Loucy (cell line): Measurements from ENCODE around the gene PSME2.

Source experiments
- H2AFZ ChIP-seq: fragments of 200-600 bp; sonication (generic); 2 replicates; pipeline ENCODE4 v1.6.0; 2016; ENCODE audit warnings: antibody characterized with exemption, mild to moderate bottlenecking, low read length, moderate library complexity
- H3F3A ChIP-seq: fragments of 200-600 bp; 2 replicates; pipeline ENCODE4 v1.6.0; 2016; ENCODE audit warnings: antibody characterized with exemption, low read depth, mild to moderate bottlenecking
- H3K27me3 ChIP-seq: fragments of 200-600 bp; sonication (generic); 2 replicates; pipeline ENCODE4 v1.6.1; 2014; ENCODE audit warnings: low read length, mild to moderate bottlenecking; ENCODE audit not compliant: insufficient read depth, poor library complexity, severe bottlenecking
- H3K36me3 ChIP-seq: fragments of 200-600 bp; sonication (generic); 2 replicates; pipeline ENCODE4 v1.6.1; 2016; ENCODE audit warnings: low read length; ENCODE audit not compliant: insufficient read depth
- H3K4me1 ChIP-seq: fragments of 200-600 bp; sonication (generic); 2 replicates; pipeline ENCODE4 v1.5.1; 2014; ENCODE audit warnings: low read length, mild to moderate bottlenecking; ENCODE audit not compliant: insufficient read depth, poor library complexity, severe bottlenecking
- H3K4me2 ChIP-seq: fragments of 200-600 bp; sonication (generic); 2 replicates; pipeline ENCODE4 v1.6.0; 2014; ENCODE audit warnings: antibody characterized with exemption, low read length, low read depth, mild to moderate bottlenecking; ENCODE audit not compliant: poor library complexity, severe bottlenecking
- H3K4me3 ChIP-seq: fragments of 200-600 bp; sonication (generic); 2 replicates; pipeline ENCODE4 v1.5.1; 2014; ENCODE audit warnings: low read length, mild to moderate bottlenecking, mixed read lengths; ENCODE audit not compliant: poor library complexity, severe bottlenecking
- H3K79me2 ChIP-seq: fragments of 200-600 bp; sonication (generic); 2 replicates; pipeline ENCODE4 v1.6.1; 2014; ENCODE audit warnings: low read length; ENCODE audit not compliant: insufficient read depth
- H3K9ac ChIP-seq: fragments of 200-600 bp; sonication (generic); 2 replicates; pipeline ENCODE4 v1.6.0; 2014; ENCODE audit warnings: mild to moderate bottlenecking, low read depth, low read length, moderate library complexity; ENCODE audit not compliant: poor library complexity, severe bottlenecking
- H3K9me2 ChIP-seq: fragments of 200-600 bp; sonication (generic); replicated peaks from 2 replicates; pipeline ENCODE4 v1.6.1; 2016; ENCODE audit warnings: low read depth, low read length, mixed read lengths
- H3K9me3 ChIP-seq: fragments of 200-600 bp; sonication (generic); 2 replicates; pipeline ENCODE4 v1.6.1; 2014; ENCODE audit warnings: mild to moderate bottlenecking, antibody characterized with exemption, low read length, low read depth; ENCODE audit not compliant: insufficient read depth
- H4K20me1 ChIP-seq: fragments of 200-600 bp; sonication (generic); 2 replicates; pipeline ENCODE4 v1.6.0; 2014; ENCODE audit warnings: antibody characterized with exemption, low read length, mild to moderate bottlenecking; ENCODE audit not compliant: insufficient read depth, poor library complexity, severe bottlenecking
- EZH2phosphoT487 ChIP-seq: fragments of 200-600 bp; IDR thresholded peaks from 2 replicates; pipeline ENCODE4 v1.6.1; 2018; ENCODE audit warnings: antibody characterized with exemption, mild to moderate bottlenecking, moderate library complexity, borderline replicate concordance
- TF ChIP-seq, protein P1 (sequence below): fragments of 200-600 bp; sonication (generic); conservative IDR thresholded peaks from 2 replicates; pipeline ENCODE4 v1.5.1; 2014; ENCODE audit warnings: mild to moderate bottlenecking, antibody characterized with exemption, low read length

Gene PSME2

DNA sequence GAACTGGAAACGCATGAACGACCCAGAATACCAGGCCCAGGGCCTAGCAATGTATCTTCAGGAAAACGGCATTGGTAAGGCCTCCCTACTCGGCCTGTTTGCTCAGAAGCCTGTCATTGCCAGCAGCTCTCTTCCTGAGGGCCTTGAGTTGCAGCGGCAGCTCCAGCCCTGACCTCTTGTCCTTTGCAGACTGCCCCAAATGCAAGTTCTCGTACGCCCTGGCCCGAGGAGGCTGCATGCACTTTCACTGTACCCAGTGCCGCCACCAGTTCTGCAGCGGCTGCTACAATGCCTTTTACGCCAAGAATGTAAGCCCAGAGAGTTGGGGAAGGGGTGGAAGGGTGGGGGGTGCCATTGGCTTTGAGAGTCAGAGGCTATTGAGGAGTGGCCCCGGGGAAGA, 10.9 kb upstream of the PSME2 start:
- Histone ChIP-seq H4K20me1 (no peaks in the 10 kb centered on the region), H3K4me3 (no peak overlapping the region), H2AFZ (no peak overlapping the region), H3K9me2 (no peaks in the 10 kb centered on the region), H3K9me3 (no peaks in the 10 kb centered on the region), H3F3A (no peaks in the 10 kb centered on the region; the same call in 1 of the 2 replicates), H3K4me1 (peaks cover 13% of the 10 kb centered on the region), H3K36me3 (peaks cover 39% of the 10 kb centered on the region; the same call in 1 of the 2 replicates), H3K4me2 (no peak overlapping the region), H3K9ac (no peak overlapping the region), H3K79me2 (peaks cover 7% of the 10 kb centered on the region; the same call in 1 of the 2 replicates), H3K27me3 (no peaks in the 10 kb centered on the region)
- TF ChIP-seq EZH2phosphoT487: no peak
- TF ChIP-seq, protein P1, sequence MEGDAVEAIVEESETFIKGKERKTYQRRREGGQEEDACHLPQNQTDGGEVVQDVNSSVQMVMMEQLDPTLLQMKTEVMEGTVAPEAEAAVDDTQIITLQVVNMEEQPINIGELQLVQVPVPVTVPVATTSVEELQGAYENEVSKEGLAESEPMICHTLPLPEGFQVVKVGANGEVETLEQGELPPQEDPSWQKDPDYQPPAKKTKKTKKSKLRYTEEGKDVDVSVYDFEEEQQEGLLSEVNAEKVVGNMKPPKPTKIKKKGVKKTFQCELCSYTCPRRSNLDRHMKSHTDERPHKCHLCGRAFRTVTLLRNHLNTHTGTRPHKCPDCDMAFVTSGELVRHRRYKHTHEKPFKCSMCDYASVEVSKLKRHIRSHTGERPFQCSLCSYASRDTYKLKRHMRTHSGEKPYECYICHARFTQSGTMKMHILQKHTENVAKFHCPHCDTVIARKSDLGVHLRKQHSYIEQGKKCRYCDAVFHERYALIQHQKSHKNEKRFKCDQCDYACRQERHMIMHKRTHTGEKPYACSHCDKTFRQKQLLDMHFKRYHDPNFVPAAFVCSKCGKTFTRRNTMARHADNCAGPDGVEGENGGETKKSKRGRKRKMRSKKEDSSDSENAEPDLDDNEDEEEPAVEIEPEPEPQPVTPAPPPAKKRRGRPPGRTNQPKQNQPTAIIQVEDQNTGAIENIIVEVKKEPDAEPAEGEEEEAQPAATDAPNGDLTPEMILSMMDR: no peak

DNA sequence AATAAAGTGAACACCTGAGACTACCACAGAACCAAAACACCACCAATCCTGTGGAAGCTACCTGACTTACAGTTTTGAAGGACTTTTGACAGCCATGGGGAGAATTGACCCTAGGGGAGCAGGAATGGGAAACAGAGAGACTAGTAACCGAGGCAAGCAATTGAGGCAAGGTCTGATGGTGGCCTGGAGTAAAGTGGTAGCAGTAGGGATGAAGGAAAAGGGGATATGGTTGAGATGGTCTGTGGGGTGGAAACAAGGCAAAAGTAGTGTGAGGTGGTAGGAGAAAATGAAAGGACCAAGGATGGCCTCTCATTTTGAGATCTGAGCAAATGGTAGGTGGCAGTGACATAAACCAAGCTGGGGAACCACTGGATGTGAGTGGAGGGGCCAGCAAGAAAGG, 10.4 kb upstream of the PSME2 start:
- Histone ChIP-seq H3K4me1 (peaks cover 8% of the 10 kb centered on the region), H3K36me3 (peaks cover 42% of the 10 kb centered on the region; the same call in 1 of the 2 replicates), H4K20me1 (no peaks in the 10 kb centered on the region), H3K4me2 (no peak overlapping the region), H3K79me2 (peaks cover 2% of the 10 kb centered on the region; the same call in 1 of the 2 replicates), H3K9me3 (no peaks in the 10 kb centered on the region), H2AFZ (no peak overlapping the region), H3K27me3 (no peaks in the 10 kb centered on the region), H3F3A (no peaks in the 10 kb centered on the region; the same call in 1 of the 2 replicates), H3K9ac (no peak overlapping the region), H3K4me3 (no peak overlapping the region), H3K9me2 (no peaks in the 10 kb centered on the region)
- TF ChIP-seq EZH2phosphoT487: no peak
- TF ChIP-seq, protein P1: no peak

DNA sequence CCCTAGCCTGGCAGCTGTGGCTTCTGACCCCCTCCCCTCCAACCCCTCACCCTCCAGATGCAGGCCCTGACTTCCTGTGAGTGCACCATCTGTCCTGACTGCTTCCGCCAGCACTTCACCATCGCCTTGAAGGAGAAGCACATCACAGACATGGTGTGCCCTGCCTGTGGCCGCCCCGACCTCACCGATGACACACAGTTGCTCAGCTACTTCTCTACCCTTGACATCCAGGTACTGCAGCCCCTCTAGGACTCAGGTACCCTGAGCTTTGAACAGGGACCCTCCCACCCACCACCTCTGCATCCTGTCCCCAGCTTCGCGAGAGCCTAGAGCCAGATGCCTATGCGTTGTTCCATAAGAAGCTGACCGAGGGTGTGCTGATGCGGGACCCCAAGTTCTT, 8.7 kb upstream of the PSME2 start:
- H3K27me3 ChIP-seq: no peaks in the 10 kb centered on the region
- H3K4me1 ChIP-seq: no peaks in the 10 kb centered on the region
- H3K9ac ChIP-seq: no peak overlapping the region
- H3K4me3 ChIP-seq: no peak overlapping the region
- no peak overlapping the region for H3K4me2 ChIP-seq
- peaks cover 50% of the 10 kb centered on the region; the same call in 1 of the 2 replicates for H3K36me3 ChIP-seq
- TF ChIP-seq, protein P1: no peak
- no peak for TF ChIP-seq EZH2phosphoT487
- peaks cover 12% of the 10 kb centered on the region; the same call in 1 of the 2 replicates for H3K79me2 ChIP-seq
- peaks cover under 1% of the 10 kb centered on the region for H4K20me1 ChIP-seq
- no peaks in the 10 kb centered on the region for H3F3A ChIP-seq
- H2AFZ ChIP-seq: no peak overlapping the region
- no peaks in the 10 kb centered on the region for H3K9me3 ChIP-seq
- no peaks in the 10 kb centered on the region for H3K9me2 ChIP-seq
